OCI-LY7 (cell line): ENCODE measurements around the gene RCBTB2. TPM values are rescaled to one million over a fixed set of nuclear protein-coding genes. Genes with fewer than 3 reads are reported as not detected.
A peak's percentile ranks its signal among the peaks of the same experiment; 100 is the strongest.

ENCODE experiments used
- BruUV-seq: library from RNA; stranded (reverse); fragments of 400-500 nt; replicated peaks from 2 replicates; lab custom pipeline; 2021; lab: Mats Ljungman, UMichigan
- CTCF ChIA-PET: fragments of 300-600 bp; sonication (Branson Sonifier 250); formaldehyde crosslinking; loops from one replicate; lab custom pipeline; 2022; ENCODE audit warnings: antibody characterized with exemption; ENCODE audit not compliant: unreplicated experiment; lab: Charles Lee
- POLR2A ChIA-PET: fragments of 300-600 bp; sonication (Branson Sonifier 250); formaldehyde crosslinking; loops from one replicate; lab custom pipeline; 2022; ENCODE audit warnings: antibody characterized with exemption; lab: Charles Lee
- DNase-seq: peaks from one replicate; pipeline ENCODE4 v3.0.0-alpha.2; 2015; ENCODE audit warnings: low spot score
- H2AFZ ChIP-seq: fragments of 200-600 bp; sonication (generic), shearing (Covaris generic); 2 replicates; pipeline ENCODE4 v1.6.1; 2014; ENCODE audit warnings: mild to moderate bottlenecking, antibody characterized with exemption, low read length, moderate library complexity
- H3K27ac ChIP-seq: fragments of 200-600 bp; sonication (generic); 2 replicates; pipeline ENCODE4 v1.5.1; 2014; ENCODE audit warnings: mixed run types, low read depth, mild to moderate bottlenecking, moderate library complexity, low read length, inconsistent platforms; ENCODE audit not compliant: poor library complexity, severe bottlenecking
- H3K36me3 ChIP-seq: fragments of 200-600 bp; sonication (generic); 2 replicates; pipeline ENCODE4 v1.6.1; 2014; ENCODE audit warnings: mild to moderate bottlenecking, antibody characterized with exemption, low read length, moderate library complexity, mixed read lengths; ENCODE audit not compliant: insufficient read depth
- H3K4me1 ChIP-seq: fragments of 200-600 bp; sonication (generic); 2 replicates; pipeline ENCODE4 v1.5.1; 2014; ENCODE audit warnings: mild to moderate bottlenecking, low read length; ENCODE audit not compliant: insufficient read depth, poor library complexity, severe bottlenecking
- H3K4me2 ChIP-seq: fragments of 200-600 bp; sonication (generic); 2 replicates; pipeline ENCODE4 v1.6.1; 2014; ENCODE audit warnings: mild to moderate bottlenecking, low read length
- H3K4me3 ChIP-seq: fragments of 200-600 bp; sonication (generic); 2 replicates; pipeline ENCODE4 v1.5.1; 2014; ENCODE audit warnings: mild to moderate bottlenecking, low read depth, low read length; ENCODE audit not compliant: poor library complexity, severe bottlenecking
- H3K79me2 ChIP-seq: fragments of 200-600 bp; sonication (generic); 2 replicates; pipeline ENCODE4 v1.6.1; 2016; ENCODE audit warnings: low read depth, mild to moderate bottlenecking, low read length, moderate library complexity, mixed read lengths; ENCODE audit not compliant: insufficient read depth
- H3K9me2 ChIP-seq: fragments of 200-600 bp; sonication (generic); 2 replicates; pipeline ENCODE4 v1.6.1; 2016; ENCODE audit warnings: mild to moderate bottlenecking, low read length, mixed read lengths; ENCODE audit not compliant: insufficient read depth
- H3K9me3 ChIP-seq: fragments of 200-600 bp; sonication (generic); 2 replicates; pipeline ENCODE4 v1.6.1; 2014; ENCODE audit warnings: mild to moderate bottlenecking, mixed run types, low read length, mixed read lengths
- H4K20me1 ChIP-seq: fragments of 200-600 bp; sonication (generic); 2 replicates; pipeline ENCODE4 v1.6.1; 2014; ENCODE audit warnings: mild to moderate bottlenecking, antibody characterized with exemption, low read length, moderate library complexity, mixed read lengths; ENCODE audit not compliant: insufficient read depth
- EZH2phosphoT487 ChIP-seq: fragments of 200-600 bp; sonication (generic); IDR thresholded peaks from 2 replicates; pipeline ENCODE4 v1.6.1; 2018; ENCODE audit warnings: low read depth, borderline replicate concordance, mild to moderate bottlenecking, mixed run types, antibody characterized with exemption, low read length, moderate library complexity, mixed read lengths
- intact Hi-C: fragments of 100-400 bp; cut with micrococcal nuclease; formaldehyde crosslinking; loops from one replicate; pipeline ENCODE4 v1.10.0; 2022; ENCODE audit not compliant: unreplicated experiment
- total RNA-seq, 2 experiments: library from RNA; depleted of rRNA in 1 of 2; stranded (reverse); fragments of >200 nt in 1 of 2; shearing (Covaris generic) in 1 of 2; gene quantifications; 2 replicates each; pipeline ENCODE4 v1.2.3, GENCODE V29; 2014 to 2022
- TF ChIP-seq, protein P1 (sequence below): fragments of 200-600 bp; sonication (generic); conservative IDR thresholded peaks from 2 replicates; pipeline ENCODE4 v1.5.1; 2014; ENCODE audit warnings: mild to moderate bottlenecking, antibody characterized with exemption, low read length, moderate library complexity, mixed read lengths

Gene RCBTB2
- total RNA-seq, 2 experiments from 2014 or later: 7.2 to 9.0 TPM

DNA sequence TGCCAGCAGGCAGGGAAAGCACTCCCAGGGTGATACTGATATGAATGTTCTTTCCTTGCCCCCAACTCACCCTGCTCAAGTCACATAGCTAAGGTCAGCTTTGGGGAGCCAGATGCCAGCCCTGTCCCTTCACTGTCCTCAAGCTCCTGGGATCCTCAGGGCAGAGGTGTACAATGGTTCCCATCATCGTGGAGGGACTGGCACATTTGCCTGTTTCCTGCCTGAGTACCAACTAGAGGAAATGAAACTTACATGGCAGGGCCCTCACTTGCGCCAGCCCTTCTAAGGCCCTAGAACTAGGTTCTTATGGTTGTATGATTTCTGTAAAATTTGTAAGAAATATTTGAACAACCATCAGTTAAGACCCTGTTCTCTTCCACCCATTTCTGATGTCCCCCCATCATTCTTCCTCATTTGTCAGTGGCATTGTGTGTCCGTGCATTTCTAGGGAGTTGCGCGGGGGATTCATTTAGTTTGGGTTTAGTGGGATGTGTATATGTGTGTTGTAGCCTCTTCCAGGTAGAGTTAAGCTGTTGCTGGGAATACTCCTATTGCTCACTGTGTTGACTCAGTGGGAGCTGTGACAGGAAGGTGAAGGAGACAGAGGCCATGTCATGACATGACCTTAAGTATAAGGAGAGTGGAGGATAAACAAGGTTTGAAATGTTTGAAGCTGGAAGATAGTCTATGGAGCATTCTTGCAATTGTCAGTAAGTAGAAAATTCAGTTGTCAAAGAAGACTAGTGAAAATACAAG lies 41.3 kb upstream of the RCBTB2 start:
- no TSS peak for BruUV-seq
- Histone ChIP-seq H3K9me2 (no peaks in the 10 kb centered on the region), H3K4me2 (peak overlapping the region; percentile 44), H3K4me1 (peaks cover 72% of the 10 kb centered on the region), H3K36me3 (no peaks in the 10 kb centered on the region), H4K20me1 (no peaks in the 10 kb centered on the region), H3K4me3 (no peak overlapping the region), H2AFZ (peak overlapping the region; percentile 47; the same call in 1 of the 2 replicates), H3K27ac (no peak overlapping the region), H3K9me3 (no peaks in the 10 kb centered on the region), H3K79me2 (no peaks in the 10 kb centered on the region)
- CTCF ChIA-PET: no interaction called here
- TF ChIP-seq, protein P1, sequence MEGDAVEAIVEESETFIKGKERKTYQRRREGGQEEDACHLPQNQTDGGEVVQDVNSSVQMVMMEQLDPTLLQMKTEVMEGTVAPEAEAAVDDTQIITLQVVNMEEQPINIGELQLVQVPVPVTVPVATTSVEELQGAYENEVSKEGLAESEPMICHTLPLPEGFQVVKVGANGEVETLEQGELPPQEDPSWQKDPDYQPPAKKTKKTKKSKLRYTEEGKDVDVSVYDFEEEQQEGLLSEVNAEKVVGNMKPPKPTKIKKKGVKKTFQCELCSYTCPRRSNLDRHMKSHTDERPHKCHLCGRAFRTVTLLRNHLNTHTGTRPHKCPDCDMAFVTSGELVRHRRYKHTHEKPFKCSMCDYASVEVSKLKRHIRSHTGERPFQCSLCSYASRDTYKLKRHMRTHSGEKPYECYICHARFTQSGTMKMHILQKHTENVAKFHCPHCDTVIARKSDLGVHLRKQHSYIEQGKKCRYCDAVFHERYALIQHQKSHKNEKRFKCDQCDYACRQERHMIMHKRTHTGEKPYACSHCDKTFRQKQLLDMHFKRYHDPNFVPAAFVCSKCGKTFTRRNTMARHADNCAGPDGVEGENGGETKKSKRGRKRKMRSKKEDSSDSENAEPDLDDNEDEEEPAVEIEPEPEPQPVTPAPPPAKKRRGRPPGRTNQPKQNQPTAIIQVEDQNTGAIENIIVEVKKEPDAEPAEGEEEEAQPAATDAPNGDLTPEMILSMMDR: no peak
- no peak for TF ChIP-seq EZH2phosphoT487
- intact Hi-C loops: loop anchor here (10.0 kb wide), 1 partner anchor 1051 kb away; the partner anchor contains the start of gene ARL11
- POLR2A ChIA-PET: interaction anchor here (0.6 to 2.1 kb wide), 7 partner anchors 40 to 537 kb away, joined by 3 to 7 read pairs (median 3); partner anchors contain the start of gene RCBTB2
- DNase-seq: peak; percentile 45

DNA sequence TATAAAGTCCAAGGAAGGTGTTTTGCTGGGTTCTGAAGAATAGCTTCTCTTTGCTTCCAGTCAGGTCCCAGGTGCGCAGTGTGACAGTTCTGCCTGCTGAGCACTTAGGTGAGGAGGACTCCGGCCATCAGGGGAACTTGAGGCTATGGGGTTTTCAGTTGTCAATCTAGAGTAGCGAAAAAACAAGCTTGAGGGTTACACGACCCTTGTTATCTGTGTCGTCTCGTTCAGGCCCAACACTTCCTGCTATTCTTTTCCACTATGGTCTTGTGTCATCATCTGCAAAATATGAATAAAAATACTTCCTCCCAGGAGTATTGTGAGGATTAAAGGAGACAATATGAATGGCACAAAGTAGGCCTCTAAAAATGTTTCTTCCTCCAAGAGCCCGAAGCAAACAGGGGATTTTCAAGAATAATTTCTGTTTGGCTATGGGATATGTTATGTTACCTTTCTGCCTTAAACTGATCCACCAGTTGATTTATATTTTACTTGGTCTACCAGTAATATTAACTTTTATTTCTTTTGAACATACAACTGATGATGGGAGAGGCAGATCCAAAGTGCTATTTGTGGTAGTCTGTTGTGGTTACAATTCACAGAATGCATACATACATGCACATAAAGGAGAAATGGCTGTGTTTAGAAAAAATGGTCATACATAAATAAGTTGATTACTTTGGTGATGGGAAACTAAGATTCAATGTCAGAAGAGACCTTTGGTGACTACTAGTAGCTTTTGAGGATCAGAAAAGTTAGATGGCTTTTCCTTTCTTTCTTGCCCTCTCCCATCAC lies 40.5 kb upstream of the RCBTB2 start:
- BruUV-seq: no TSS peak
- ChIA-PET CTCF (interaction anchor here (0.8 kb wide), 1 partner anchor 10 kb away, joined by 4 read pairs; no protein-coding TSS in a partner anchor), POLR2A (interaction anchor here (0.5 to 2.1 kb wide), 6 partner anchors 9 to 582 kb away, joined by 3 to 9 read pairs (median 4); partner anchors contain the start of gene RCBTB2)
- no peaks in the 10 kb centered on the region for H3K36me3 ChIP-seq
- intact Hi-C loops: loop anchor here (10.0 kb wide), 1 partner anchor 1051 kb away; the partner anchor contains the start of gene ARL11
- H3K9me2 ChIP-seq: no peaks in the 10 kb centered on the region
- TF ChIP-seq EZH2phosphoT487: no peak
- TF ChIP-seq, protein P1: no peak
- H3K27ac ChIP-seq: no peak overlapping the region
- DNase-seq: no peak
- H3K79me2 ChIP-seq: no peaks in the 10 kb centered on the region
- H3K9me3 ChIP-seq: no peaks in the 10 kb centered on the region
- no peak overlapping the region for H3K4me3 ChIP-seq
- no peaks in the 10 kb centered on the region for H4K20me1 ChIP-seq
- peak overlapping the region; percentile 44 for H3K4me2 ChIP-seq
- peak overlapping the region; percentile 47; the same call in 1 of the 2 replicates for H2AFZ ChIP-seq
- H3K4me1 ChIP-seq: peaks cover 64% of the 10 kb centered on the region
